BJ (cell line): ENCODE data around the gene MEIS2. TPM values are rescaled to one million over a fixed set of nuclear protein-coding genes. Genes with fewer than 3 reads are reported as not detected.

ENCODE experiments used
- CTCF ChIA-PET: fragments of 350-600 bp; formaldehyde crosslinking; extraction: SDS; loops from one replicate; lab custom pipeline; 2021; ENCODE audit warnings: antibody characterized with exemption, inconsistent platforms; lab: Yijun Ruan, JAX
- POLR2A ChIA-PET: fragments of 300-600 bp; sonication (Branson Sonifier 250); formaldehyde crosslinking; extraction: SDS; loops from one replicate; lab custom pipeline; 2021; ENCODE audit warnings: antibody characterized with exemption; lab: Charles Lee
- DNase-seq: peaks from one replicate; pipeline ENCODE4 v3.0.0-alpha.2; 2011; ENCODE audit warnings: low read depth
- H3K27me3 ChIP-seq: 2 replicates; pipeline ENCODE4 v1.6.0; 2011; ENCODE audit warnings: low read length; ENCODE audit not compliant: control insufficient read depth, insufficient read depth
- H3K36me3 ChIP-seq: 2 replicates; pipeline ENCODE4 v1.5.1; 2011; ENCODE audit warnings: low read length; ENCODE audit not compliant: control insufficient read depth, insufficient read depth
- H3K4me3 ChIP-seq: 2 replicates; pipeline ENCODE4 v1.5.1; 2011; ENCODE audit warnings: low read depth, mild to moderate bottlenecking, control low read depth, low read length
- polyA plus RNA-seq: library from polyadenylated mRNA; depleted of rRNA; stranded (reverse); fragments of >200 nt; gene quantifications from 2 replicates; pipeline ENCODE4 v1.2.3, GENCODE V29; 2011
- TF ChIP-seq, protein P1 (sequence below): IDR thresholded peaks from 2 replicates; pipeline ENCODE4 v1.5.1; 2011; ENCODE audit warnings: low read depth, mild to moderate bottlenecking, control low read depth, inconsistent platforms, low read length, moderate library complexity; ENCODE audit not compliant: insufficient read depth

Gene MEIS2
- polyA plus RNA-seq, 1 experiment, result 54.1 TPM

GRCh38 chr15:37107071-37107743 is 6.9 kb upstream of the MEIS2 start:
- TF ChIP-seq, protein P1, sequence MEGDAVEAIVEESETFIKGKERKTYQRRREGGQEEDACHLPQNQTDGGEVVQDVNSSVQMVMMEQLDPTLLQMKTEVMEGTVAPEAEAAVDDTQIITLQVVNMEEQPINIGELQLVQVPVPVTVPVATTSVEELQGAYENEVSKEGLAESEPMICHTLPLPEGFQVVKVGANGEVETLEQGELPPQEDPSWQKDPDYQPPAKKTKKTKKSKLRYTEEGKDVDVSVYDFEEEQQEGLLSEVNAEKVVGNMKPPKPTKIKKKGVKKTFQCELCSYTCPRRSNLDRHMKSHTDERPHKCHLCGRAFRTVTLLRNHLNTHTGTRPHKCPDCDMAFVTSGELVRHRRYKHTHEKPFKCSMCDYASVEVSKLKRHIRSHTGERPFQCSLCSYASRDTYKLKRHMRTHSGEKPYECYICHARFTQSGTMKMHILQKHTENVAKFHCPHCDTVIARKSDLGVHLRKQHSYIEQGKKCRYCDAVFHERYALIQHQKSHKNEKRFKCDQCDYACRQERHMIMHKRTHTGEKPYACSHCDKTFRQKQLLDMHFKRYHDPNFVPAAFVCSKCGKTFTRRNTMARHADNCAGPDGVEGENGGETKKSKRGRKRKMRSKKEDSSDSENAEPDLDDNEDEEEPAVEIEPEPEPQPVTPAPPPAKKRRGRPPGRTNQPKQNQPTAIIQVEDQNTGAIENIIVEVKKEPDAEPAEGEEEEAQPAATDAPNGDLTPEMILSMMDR, result no peak
- Histone ChIP-seq H3K4me3 (no peak overlapping the region), H3K27me3 (no peaks in the 10 kb centered on the region), H3K36me3 (no peaks in the 10 kb centered on the region)
- POLR2A ChIA-PET, result no interaction called here
- DNase-seq, result no peak
- CTCF ChIA-PET, result no interaction called here

DNA sequence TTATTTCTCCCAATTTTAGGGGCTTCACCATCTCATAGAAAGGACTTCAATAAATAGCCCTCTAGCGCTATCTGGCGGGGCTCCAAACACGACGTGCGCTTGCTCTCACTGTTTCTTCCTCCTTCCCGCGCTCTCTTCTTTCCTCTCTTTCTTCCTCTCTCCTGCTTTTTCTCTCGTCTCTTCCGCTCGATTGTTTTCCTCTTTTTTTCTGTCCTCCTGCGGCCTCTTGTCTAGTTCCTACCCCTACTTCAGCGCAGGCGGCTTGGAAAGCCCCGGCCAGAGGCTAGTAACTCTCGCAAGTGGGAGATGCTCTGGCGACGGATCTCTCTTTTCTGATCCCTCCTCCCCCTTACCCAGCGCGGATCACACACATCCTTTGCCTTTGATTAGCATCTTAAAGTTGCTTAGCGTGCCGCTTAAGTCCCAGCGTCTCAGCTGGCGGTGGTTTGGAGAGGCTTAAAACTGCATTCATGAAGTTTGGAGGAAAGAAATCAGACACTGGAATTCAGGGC is 6.2 kb upstream of the MEIS2 start:
- POLR2A ChIA-PET, result no interaction called here
- H3K27me3 ChIP-seq, result no peaks in the 10 kb centered on the region
- no peaks in the 10 kb centered on the region for H3K36me3 ChIP-seq
- no peak for DNase-seq
- H3K4me3 ChIP-seq, result no peak overlapping the region
- TF ChIP-seq, protein P1, result no peak
- CTCF ChIA-PET, result no interaction called here

- TF ChIP-seq, protein P1, result no peak
- ChIA-PET POLR2A (no interaction called here), CTCF (interaction anchor here (0.8 kb wide), 1 partner anchor 217 kb away, joined by 5 read pairs; no protein-coding TSS in a partner anchor)
- Histone ChIP-seq H3K4me3 (no peak overlapping the region), H3K36me3 (no peaks in the 10 kb centered on the region), H3K27me3 (no peaks in the 10 kb centered on the region)
- no peak for DNase-seq
These were observed 5.5 kb upstream of the MEIS2 start for GRCh38 chr15:37105889-37106288.

DNA sequence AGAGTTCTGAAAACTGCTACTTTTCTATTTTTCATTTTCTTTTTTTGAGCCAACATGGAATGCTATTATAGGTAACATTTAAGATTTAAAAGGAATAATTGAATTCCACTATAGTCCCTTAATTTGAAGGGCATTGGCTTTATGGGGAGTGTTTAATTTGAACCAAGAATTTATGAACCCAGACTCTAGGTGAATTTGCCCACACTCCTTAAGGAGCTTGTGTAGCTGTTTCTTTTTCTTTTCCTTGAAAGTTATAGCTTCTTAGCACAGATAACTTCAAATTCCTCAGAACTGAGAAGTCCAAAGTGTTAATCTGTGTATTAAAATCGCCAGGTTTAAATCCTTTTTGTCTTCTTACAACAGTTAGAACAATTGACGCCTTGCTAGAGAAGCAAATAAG is 4.7 kb upstream of the MEIS2 start:
- ChIA-PET POLR2A (interaction anchor here (0.6 kb wide), 1 partner anchor 69 kb away, joined by 3 read pairs; no protein-coding TSS in a partner anchor), CTCF (interaction anchor here (0.6 to 0.9 kb wide), 3 partner anchors 8 to 903 kb away, joined by 3 to 5 read pairs (median 3); no protein-coding TSS in a partner anchor)
- H3K4me3 ChIP-seq, result no peak overlapping the region
- no peaks in the 10 kb centered on the region for H3K27me3 ChIP-seq
- TF ChIP-seq, protein P1, result no peak
- DNase-seq, result no peak
- H3K36me3 ChIP-seq, result no peaks in the 10 kb centered on the region

- TF ChIP-seq, protein P1, result no peak
- Histone ChIP-seq H3K27me3 (no peaks in the 10 kb centered on the region), H3K4me3 (no peak overlapping the region), H3K36me3 (no peaks in the 10 kb centered on the region)
- no peak for DNase-seq
- ChIA-PET CTCF (interaction anchor here (0.9 kb wide), 1 partner anchor 9 kb away, joined by 3 read pairs; no protein-coding TSS in a partner anchor), POLR2A (interaction anchor here (0.6 kb wide), 1 partner anchor 69 kb away, joined by 3 read pairs; no protein-coding TSS in a partner anchor)
These were observed 4.2 kb upstream of the MEIS2 start for GRCh38 chr15:37104424-37104981.
